ENCODE data around the gene ELMOD3.

ELMOD3 gene

GRCh38 chr2:85435220-85435958 lies 80.8 kb downstream of the ELMOD3 start:
- TF ChIP-seq CTCF (IDR thresholded peaks at IDR 0.05; ENCODE audit: low read depth, low read length), result no peak
- DNase-seq (ENCODE audit: low read depth in 2 of 2), result no peak
- no peak overlapping the region for H3K4me3 ChIP-seq (replicated peaks in 1 of 2; ENCODE audit: low read depth in 2 of 2, low read length in 2 of 2)

DNA sequence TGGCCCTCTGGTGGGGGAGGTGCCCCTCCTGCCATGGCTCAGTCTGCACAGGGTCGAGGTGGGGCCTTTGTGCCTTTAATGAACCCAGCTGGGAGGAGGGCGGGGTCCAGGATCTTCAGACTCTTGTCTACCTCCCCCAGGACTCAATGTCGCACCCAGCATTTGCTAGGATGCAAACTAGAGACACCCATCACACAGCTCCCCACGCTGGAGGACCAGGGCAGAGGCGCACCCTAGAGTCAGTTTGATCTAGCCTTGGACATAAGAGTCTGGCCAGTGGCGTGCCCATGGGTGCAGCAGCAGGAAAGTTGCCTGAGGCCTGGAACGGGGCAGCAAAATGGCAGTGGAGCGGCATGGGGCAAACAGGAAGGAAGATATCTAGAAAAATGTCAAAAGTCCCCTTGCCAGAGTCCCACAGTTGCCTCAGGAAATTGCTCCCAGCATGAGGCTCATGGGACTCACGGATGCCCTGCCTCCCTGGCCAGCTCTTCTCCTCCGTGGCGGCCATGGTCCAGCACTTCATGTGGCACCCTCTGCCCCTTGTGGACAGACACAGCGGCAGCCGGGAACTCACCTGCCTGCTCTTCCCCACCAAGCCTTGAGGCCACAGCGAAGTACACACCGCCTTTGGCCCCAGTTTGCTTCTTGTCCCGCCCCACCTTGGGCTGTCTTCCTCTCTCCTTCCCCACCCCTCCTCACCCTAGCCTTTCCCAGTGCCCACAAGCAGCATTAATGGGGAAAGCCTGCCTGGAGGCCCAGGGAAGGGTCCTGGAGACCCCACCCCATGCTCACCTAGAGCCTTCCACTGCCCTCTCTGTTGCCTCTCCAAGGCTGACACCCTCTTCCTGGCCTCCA lies 81.6 kb downstream of the ELMOD3 start:
- TF ChIP-seq CTCF (IDR thresholded peaks at IDR 0.05; ENCODE audit: low read depth, low read length), result no peak
- no peak overlapping the region for H3K4me3 ChIP-seq (replicated peaks in 1 of 2; ENCODE audit: low read depth in 2 of 2, low read length in 2 of 2)
- DNase-seq (ENCODE audit: low read depth in 2 of 2), result no peak

- no peak for TF ChIP-seq CTCF (IDR thresholded peaks at IDR 0.05; ENCODE audit: low read depth, low read length)
- no peak for DNase-seq (ENCODE audit: low read depth in 2 of 2)
- H3K4me3 ChIP-seq (replicated peaks in 1 of 2; ENCODE audit: low read depth in 2 of 2, low read length in 2 of 2), result no peak overlapping the region
These were observed 82.4 kb downstream of the ELMOD3 start for GRCh38 chr2:85436836-85437487.

DNA sequence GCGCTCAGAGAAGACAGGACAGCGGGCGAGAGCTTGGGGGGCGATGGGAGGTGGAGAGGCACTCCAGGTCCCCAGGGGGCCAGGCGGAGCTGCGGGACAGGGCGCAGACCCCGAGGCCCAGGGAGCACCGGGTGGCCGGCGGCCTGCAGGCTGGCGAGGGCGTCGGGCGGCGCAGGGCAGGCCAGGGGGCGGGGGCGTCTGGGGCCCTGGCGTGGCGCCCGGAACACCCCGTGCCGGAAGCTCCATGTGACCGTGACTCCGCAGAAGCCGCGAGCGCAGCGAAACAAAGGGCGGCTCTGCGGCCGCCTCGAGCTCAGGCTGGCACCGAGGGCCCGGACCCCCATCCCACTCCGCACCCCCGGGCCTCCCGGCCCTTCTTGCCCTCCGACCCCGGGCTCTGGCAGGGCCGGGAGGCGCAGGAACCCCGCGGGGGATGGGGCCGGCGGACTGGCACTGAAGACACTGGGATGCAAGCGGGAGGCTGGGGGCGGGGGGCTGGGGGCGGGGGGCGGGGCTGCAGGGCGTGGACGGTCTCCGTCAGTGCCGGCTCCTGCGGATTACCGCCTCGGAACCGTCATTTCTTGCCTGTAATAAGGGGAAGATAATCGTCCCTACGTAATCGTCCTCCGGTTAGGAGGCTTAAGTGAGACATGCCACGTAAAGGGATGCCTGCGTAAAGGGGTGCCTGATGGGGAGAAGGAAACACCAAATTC lies 83.1 kb downstream of the ELMOD3 start:
- no peak for TF ChIP-seq CTCF (IDR thresholded peaks at IDR 0.05; ENCODE audit: low read depth, low read length)
- peak; percentile 84 to 93 for DNase-seq (ENCODE audit: low read depth in 2 of 2)
- peak overlapping the region in 1 of 2 donors; percentile 37 for H3K4me3 ChIP-seq (replicated peaks in 1 of 2; ENCODE audit: low read depth in 2 of 2, low read length in 2 of 2)

DNA sequence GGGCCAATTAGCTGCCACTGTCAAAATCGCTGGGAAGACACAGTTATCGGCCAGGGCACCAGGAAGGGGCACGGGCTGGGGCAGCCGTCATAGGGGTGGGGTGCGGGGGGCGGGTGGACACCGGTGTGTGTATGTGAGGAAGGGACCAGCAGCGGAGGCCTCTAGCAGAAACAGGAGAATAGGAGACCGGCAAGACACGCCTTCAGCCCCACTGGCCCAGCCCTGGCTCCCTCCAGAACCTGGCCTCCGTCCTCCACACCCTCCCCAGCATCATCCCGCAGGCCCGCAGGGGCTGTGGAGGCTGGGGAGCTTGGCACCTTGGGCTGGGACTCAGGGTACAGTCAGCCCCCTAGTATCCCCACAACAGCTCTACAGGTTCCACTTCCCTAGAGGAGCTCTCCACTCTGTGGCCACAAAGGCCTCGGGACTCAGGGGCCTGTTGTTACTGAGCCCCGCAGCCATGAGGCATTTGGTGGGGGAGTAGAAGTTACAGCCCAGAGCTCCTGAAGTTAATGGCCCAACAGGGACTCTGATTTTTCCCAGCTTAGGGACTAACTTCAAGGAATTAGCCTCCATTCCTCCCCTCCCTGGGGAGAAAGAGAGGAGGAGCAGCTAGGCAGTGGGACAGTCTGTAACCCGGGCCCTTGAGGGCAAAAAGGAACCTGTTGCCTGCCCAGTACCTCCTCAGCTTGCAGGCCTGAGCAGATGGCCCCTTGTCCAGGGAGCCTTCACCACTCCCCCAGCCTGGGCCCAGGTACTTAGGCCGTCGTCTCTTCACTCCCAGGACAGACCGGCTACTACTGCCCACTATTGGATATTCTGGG lies 83.8 kb downstream of the ELMOD3 start:
- TF ChIP-seq CTCF (IDR thresholded peaks at IDR 0.05; ENCODE audit: low read depth, low read length), result no peak
- peak in 1 of 2 donors; percentile 9 for DNase-seq (ENCODE audit: low read depth in 2 of 2)
- peak overlapping the region in 1 of 2 donors; percentile 37 for H3K4me3 ChIP-seq (replicated peaks in 1 of 2; ENCODE audit: low read depth in 2 of 2, low read length in 2 of 2)
